Purkinje cell (primary cell): ENCODE data around the gene RAD51AP2. TPM values are rescaled to one million over a fixed set of nuclear protein-coding genes. Genes with fewer than 3 reads are reported as not detected.

ENCODE experiments used
- polyA plus RNA-seq: library from polyadenylated mRNA; unstranded; fragments of >200 nt; fragmentation: Nextera tagmentation; gene quantifications from 2 replicates; pipeline ENCODE4 v1.2.1, GENCODE V29; 2014

The RAD51AP2 gene
- 0.46 TPM in 1 of 2 replicates, not detected in the other for polyA plus RNA-seq

GRCh38 chr2:17518212-17519154 lies at the start of gene RAD51AP2:
Gene RAD51AP2, minus strand, starts transcription at chr2:17518440. Its CDS starts 25 bp downstream, at chr2:17518415.

GRCh38 chr2:17540093-17540812 lies 22.0 kb upstream of the RAD51AP2 start, which contains the start of gene VSNL1:
Gene VSNL1, plus strand, starts transcription at chr2:17540696. Its CDS starts 51,379 bp downstream, at chr2:17592075.

Other genes with a start within 250 kb of the RAD51AP2 start
- gene VSNL1, start 22.3 kb upstream of the RAD51AP2 start, polyA plus RNA-seq, result 44.8 and 442 TPM in 2 replicates
- gene SMC6, start 235.4 kb upstream of the RAD51AP2 start, polyA plus RNA-seq, result 4.7 and 6.6 TPM in 2 replicates
- gene GEN1, start 235.7 kb upstream of the RAD51AP2 start, polyA plus RNA-seq, result 0.90 and 3.0 TPM in 2 replicates